Suprapubic skin (tissue), 4 donors: Measurements from ENCODE around the gene MAP2K6.

Experiments used
- EP300 ChIP-seq: sonication (generic); formaldehyde crosslinking; IDR thresholded peaks from one replicate; pipeline ENCODE4 v1.6.1; 2017; ENCODE audit warnings: antibody characterized with exemption
- POLR2AphosphoS5 ChIP-seq, 3 donors: sonication (generic); formaldehyde crosslinking; IDR thresholded peaks; one replicate each; pipeline ENCODE4 v1.6.1; 2017; ENCODE audit warnings: antibody characterized with exemption in 3 of 3
- TF ChIP-seq, protein P1 (sequence below), 2 donors: fragments of 200-600 bp in 1 of 2; fragments of 450-650 bp in 1 of 2; sonication (generic) in 1 of 2; IDR thresholded peaks; one replicate each; pipeline ENCODE4 v1.5.1; 2016 to 2019; ENCODE audit warnings: antibody characterized with exemption in 2 of 2, mild to moderate bottlenecking in 1 of 2, moderate library complexity in 1 of 2

DNA sequence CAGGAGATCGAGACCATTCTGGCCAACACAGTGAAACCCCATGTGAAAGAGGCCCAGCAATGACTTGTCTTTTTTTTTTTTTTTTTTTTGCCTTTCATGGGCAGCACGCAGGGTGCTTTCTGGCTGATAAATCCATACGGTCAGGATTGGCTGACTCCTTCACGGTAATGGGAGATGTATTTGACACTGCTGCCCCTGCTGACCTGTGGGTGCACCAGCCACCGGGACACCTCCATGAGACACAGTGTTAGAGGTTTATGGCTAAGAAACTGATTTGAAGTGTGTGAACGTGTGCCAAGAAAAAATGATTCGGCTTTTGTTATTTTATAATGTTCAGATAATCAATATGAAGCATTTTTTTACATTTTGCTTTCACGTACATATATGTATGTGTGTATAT lies 48.4 kb downstream of the MAP2K6 start:
- TF ChIP-seq, protein P1, sequence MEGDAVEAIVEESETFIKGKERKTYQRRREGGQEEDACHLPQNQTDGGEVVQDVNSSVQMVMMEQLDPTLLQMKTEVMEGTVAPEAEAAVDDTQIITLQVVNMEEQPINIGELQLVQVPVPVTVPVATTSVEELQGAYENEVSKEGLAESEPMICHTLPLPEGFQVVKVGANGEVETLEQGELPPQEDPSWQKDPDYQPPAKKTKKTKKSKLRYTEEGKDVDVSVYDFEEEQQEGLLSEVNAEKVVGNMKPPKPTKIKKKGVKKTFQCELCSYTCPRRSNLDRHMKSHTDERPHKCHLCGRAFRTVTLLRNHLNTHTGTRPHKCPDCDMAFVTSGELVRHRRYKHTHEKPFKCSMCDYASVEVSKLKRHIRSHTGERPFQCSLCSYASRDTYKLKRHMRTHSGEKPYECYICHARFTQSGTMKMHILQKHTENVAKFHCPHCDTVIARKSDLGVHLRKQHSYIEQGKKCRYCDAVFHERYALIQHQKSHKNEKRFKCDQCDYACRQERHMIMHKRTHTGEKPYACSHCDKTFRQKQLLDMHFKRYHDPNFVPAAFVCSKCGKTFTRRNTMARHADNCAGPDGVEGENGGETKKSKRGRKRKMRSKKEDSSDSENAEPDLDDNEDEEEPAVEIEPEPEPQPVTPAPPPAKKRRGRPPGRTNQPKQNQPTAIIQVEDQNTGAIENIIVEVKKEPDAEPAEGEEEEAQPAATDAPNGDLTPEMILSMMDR (IDR thresholded peaks at IDR 0.05), result no peak
- no peak for TF ChIP-seq EP300
- TF ChIP-seq POLR2AphosphoS5 (IDR thresholded peaks at IDR 0.05), result no peak
